Peyer's patch (tissue), 4 donors: ENCODE measurements around the gene PSRC1.

Source experiments
- POLR2A ChIP-seq, 2 donors: fragments of 450-650 bp; IDR thresholded peaks; one replicate each; pipeline ENCODE4 v1.5.1; 2017; ENCODE audit warnings: antibody characterized with exemption in 2 of 2, mild to moderate bottlenecking in 2 of 2, moderate library complexity in 2 of 2
- TF ChIP-seq, protein P1 (sequence below), 6 experiments: fragments of 450-650 bp in 4 of 6; fragments of 200-600 bp in 2 of 6; sonication (generic) in 1 of 6; IDR thresholded peaks; one replicate each; pipeline ENCODE4 v1.5.1; 2017 to 2019; ENCODE audit warnings: antibody characterized with exemption in 6 of 6, mild to moderate bottlenecking in 3 of 6, moderate library complexity in 1 of 6

GRCh38 chr1:109235137-109235536 is 47.8 kb downstream of the PSRC1 start:
- TF ChIP-seq, protein P1, sequence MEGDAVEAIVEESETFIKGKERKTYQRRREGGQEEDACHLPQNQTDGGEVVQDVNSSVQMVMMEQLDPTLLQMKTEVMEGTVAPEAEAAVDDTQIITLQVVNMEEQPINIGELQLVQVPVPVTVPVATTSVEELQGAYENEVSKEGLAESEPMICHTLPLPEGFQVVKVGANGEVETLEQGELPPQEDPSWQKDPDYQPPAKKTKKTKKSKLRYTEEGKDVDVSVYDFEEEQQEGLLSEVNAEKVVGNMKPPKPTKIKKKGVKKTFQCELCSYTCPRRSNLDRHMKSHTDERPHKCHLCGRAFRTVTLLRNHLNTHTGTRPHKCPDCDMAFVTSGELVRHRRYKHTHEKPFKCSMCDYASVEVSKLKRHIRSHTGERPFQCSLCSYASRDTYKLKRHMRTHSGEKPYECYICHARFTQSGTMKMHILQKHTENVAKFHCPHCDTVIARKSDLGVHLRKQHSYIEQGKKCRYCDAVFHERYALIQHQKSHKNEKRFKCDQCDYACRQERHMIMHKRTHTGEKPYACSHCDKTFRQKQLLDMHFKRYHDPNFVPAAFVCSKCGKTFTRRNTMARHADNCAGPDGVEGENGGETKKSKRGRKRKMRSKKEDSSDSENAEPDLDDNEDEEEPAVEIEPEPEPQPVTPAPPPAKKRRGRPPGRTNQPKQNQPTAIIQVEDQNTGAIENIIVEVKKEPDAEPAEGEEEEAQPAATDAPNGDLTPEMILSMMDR (IDR thresholded peaks at IDR 0.05), result no peak
- no peak for TF ChIP-seq POLR2A (IDR thresholded peaks at IDR 0.05)
